GM18508 (cell line): ENCODE data around the gene HGFAC.

Experiments
- ATAC-seq: cut with Tn5 transposase; IDR thresholded peaks from one replicate; pipeline ENCODE4 v1.9.1; 2021; ENCODE audit warnings: moderate number of reproducible peaks; ENCODE audit not compliant: insufficient read depth, unreplicated experiment

HGFAC gene

DNA sequence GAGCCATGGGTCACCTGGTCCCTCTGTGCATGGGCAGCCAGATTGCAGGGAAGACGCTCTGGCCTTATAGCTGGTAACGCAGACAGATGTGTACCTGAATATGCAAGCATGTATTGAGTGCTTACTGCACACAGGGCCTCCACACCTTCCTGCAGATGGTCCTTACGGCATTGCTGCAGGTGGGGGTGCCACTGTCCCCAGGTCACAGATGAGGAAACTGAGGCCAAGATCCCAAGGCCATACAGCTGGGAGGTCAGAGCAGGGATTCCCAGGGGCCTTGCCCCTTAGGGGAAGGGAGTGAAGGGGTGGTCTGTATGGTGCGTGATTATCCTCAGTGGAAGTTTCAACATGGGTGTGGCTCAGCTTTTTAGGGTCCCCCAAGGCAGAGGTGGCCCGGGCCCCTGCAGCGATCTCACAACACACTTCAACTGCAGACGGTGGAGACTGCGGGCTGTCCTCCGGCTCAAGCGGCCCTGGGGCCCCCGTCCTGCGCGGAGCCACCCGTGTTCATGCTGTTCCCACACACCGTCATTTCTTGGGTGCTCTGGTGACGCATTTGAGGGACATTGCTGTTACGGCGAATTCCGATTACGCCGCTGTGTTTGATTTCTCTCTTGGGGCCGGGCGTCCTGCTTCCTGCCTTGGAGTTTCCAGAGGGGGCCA is 29.5 kb downstream of the HGFAC start:
- no peak for ATAC-seq

- ATAC-seq: no peak
Measured at GRCh38 chr4:3471886-3472285, 30.1 kb downstream of the HGFAC start.

DNA sequence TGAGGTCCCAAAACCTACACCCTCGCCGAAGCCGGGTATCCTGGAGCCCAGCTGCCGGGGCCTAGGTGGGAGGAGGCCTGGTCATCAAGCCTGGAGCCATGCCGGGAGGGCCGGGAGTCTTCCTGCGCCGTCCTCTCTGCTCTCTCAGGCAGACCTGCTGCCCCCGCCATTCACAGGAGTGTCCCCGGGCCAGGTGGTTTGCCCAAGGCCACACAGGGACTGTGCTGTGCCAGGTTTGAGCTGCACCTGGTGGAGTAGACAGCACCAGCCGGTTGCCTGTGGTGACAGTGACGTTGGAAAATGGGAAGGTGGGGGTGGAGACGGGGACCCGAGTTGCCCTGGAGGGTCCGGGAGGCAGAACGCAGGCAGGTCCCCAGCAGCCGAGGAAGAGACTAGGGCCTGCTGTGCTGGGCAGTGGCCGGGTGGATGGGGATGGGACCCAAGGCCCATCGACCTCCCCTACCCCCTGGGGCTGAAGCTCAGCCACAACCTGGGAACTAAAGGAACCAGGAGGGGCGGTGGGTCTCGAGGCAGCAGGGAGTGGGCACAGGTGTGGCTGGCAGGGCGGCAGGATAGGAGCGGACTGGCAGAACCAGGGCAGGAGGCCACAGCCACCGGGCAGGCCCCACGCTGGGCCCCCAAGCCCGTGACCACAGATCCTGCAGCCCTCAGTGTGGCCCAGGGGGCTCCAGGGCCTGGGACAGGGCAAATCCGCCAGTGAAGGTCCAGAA is 30.8 kb downstream of the HGFAC start:
- ATAC-seq: no peak

GRCh38 chr4:3473181-3473950 is 31.6 kb downstream of the HGFAC start:
- ATAC-seq: no peak

DNA sequence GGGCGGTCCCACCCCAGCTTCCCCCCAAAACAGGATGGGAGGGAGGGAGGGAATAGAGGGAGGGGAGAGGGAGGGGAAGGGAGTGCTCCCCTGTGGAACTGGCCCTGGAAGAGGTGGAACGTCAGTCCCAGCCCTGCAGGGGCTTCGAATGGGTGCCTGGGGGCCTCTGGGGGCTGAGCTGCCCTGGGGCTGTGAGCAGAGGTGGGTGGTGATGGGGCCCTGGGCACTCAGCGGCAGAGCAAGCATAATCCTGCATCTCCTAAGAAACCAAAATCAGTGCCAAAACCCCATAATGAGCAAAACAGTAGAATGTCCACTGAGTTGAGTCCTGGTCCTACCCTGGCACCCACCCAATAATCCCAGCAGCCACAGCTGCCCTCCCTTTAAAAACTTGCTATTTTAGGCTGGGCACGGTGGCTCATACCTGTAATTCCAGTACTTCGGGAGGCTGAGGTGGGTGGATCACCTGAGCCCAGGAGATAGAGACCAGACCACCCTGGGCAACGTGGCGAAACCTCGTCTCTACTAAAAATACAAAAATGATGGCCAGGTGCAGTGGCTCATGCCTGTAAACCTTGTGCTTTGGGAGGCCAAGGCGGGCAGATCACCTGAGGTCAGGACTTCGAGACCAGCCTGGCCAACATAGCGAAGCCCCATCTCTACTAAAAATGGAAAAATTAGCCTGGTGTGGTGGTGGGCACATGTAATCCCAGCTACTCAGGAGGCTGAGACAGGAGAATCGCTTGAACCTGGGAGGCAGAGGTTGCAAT is 32.4 kb downstream of the HGFAC start:
- ATAC-seq: no peak

DNA sequence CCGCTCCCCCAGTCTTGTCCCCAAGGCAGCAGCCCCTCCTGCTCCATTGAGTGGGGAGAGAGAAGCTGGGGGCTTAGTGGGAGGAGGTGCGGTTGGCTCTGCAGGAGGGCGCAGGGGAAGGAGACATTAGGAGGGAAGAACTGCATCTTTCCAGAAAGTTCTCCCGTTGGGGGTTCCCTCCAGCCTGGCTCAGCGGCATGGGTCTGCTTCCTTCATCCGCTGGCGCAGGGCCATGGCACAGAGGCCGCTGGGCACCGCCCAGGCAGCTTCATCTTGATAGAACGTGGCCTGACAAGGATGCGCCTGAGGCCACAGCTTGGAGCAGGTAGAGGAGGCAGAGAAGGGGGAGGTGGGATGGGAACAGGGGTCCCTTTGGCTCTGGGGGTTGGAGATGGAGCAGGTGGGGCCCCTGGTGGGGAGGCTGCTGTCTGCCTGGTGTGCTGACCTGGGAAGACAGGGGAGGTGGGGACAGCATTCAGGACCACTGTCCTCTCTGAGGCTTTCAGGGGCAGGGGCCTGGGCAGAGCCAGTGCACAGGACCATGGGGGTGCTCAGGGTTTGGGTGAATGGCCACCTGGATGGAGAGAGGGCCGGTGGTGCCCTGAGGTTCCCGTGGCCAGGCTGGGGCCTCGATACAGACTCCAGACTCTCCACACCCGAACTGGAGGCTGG is 33.4 kb downstream of the HGFAC start:
- no peak for ATAC-seq

DNA sequence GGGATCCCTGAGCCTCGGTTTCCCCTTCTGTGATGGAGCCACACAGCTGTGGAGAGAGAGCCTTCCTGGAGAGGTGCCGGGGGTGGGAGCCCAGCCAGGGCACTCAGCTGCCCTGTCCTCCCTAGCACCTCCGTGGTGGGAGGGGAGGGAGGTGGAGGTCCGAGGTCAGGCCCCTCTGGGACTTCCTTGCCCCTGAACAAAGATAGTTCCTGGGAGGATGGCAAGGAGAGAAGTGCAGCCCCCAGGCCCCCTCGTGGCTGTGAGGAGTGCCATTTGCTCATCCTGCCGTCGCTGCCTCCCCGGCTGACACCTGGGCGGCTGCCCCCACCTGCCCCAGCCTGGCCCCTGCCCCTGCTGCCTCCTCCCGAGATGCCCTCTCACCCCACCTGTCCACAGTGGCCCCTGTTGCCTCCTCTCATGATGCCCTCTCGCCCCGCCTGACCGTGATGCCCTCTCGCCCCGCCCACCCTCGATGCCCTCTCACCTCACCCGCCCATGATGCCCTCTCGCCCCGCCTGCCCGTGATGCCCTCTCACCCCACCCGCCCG is 34.0 kb downstream of the HGFAC start:
- no peak for ATAC-seq

DNA sequence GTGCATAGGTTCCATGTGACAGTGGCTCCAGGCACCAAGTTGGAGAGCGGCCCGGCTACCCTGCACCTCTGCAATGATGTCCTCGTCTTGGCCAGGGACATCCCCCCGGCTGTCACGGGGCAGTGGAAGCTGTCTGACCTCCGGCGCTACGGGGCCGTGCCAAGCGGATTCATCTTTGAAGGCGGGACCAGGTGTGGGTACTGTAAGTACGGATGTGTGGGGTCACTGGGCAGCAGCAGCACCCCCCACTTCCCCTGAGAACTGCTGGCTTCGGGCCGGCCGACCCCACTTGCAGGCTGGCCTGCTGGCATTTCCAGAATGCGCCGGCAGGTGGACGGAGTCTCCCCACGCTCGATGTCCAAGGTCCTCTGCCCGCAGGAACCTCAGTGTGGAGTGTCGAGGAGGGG is 34.6 kb downstream of the HGFAC start:
- no peak for ATAC-seq

DNA sequence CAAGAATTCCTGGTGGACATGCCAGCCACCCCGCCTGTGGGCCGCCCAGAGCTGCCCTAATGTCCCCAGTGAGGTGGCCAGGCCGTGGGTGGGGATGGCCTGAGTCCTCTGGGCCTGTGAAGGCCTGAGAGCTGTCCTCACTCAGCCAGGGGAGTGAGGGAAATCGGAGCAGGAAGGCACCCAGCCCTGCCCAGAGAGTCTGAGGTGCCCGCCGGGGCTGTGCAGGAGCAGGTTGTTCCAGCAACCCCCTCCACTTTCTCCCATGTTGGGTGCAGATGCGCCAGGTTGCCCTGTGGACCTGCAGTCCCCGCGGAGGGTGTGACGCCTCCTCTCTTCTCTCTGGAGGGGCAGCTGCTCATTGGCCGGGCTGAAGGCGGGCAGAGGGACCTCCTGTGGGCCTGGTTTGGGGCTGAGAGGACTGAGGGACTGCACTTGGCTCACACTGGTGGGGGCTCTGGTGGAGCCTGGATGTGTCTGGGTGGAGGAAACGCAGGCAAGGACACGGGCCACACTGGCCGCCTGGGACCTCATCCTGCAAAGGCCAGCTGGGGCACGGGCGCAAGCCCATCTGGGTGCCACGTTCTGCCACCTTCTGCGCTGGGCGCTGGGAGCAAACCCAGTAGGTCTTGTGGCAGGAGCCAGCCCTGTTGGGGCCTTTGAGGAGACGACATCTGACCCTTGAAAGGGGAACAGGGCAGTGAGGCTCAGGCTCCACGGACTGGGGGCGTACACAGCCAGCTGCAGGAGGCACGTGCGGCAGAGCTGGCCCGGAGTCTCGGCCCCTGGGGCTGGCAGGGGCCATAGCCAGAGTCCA is 35.4 kb downstream of the HGFAC start:
- no peak for ATAC-seq

DNA sequence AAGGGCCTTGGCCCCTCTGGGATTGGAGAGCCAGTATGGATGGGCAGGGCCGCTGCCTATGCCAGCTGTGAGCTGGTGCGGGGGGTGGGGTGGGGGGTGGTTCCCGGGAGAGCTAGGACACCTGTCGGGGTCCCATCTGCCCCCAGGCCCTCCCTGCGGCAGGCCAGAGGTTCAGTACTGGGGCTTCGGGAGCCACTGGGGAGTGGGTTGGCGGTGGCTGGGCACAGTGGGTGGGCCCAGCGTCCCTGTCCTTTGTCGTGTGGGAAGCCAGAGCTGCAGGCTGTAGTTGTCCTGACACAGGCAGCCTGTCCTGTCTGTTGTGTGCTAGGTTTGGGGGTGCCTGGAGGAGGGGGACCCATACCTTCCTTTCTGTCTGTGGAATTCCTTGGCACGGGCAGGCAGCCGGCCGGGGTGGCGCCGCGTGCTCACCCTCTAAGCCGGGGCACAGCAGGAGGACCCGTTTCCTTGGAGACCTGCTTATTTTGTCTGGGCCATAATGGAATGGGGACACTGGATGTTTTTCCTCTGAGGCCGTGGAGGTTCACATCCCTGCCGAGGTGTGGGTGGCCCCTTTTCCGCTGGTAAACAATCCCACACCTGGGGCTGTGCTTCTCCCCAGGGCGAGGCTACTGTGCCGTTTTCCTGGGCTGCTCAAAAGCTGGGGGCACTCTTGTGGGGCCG is 36.1 kb downstream of the HGFAC start:
- ATAC-seq: no peak

DNA sequence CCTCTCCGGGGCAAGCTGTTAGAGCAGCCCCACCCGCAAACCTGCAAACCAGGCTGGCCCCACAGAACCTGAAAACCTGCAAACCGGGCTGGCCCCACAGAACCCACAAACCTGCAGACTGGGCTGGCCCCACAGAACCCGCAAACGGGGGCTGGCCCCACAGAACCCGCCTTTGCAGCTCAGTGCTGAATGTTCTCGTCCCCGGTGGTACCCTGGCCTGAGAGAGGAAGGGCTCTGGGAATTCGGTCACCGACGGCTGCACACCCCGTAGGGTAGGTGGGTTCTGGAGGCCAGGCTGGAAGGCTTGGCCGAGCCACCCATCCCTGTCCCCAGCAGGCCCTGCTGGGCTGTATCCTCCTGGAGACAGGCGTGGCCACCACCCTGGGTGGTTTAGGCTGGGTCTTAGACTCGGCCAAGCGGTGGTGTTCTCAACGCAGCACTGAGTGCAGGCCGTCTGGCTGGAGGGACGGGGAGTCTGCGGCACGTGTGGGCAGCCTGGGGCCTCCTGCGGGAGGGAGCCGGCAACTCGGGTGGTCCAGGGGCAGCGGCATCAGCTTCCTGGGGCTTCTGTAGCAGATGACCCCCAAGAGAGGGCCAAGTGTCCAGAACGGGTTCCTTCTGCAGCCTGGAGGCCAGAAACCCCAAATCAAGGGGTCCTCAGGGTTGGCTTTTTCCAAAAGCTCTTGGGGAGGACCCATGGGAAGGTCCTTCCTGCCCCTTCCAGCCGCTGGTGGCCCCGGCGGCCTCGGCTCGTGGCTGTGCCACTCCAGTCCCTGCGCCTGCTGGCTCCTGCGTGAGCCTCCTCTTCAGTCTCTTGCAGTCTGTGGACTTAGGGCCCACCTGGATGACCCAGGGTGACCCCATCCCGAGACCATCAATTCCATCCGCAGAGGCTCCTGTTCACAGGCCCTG is 36.9 kb downstream of the HGFAC start:
- no peak for ATAC-seq

DNA sequence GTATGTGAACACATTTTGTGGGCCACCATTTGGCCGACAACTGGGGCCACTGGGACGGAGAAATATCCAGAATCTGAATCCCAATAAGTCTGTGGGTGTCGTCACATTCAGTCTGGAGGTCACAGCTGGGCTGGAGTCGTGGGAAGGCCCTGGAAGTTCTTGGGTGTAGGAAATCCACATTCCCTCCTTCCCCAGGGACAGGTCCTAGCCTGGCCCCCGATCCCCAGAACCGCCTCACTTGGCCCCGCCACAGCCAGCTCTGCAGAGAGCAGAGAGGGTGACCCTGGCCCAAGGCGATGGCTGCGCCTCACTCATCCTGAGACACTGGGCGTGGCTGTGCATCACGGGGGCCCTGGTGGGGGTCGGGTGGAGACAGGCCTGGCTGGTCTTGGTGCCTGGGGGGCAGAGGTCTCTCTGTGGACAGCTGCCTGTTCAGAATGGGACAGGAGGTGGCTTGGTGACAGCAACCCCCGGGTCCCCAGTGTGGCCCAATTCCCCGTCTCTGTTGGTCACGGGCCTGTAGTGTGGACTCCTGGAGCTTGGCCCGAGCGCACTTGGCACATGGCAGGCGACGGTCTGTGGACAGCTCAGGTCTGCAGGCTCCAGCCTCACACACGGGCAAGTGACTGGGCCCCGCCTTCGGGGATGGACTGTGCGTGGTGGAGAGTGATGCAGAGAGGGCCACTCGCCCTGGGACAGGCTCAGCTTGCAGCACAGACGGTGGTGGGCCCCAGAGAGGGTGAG is 37.8 kb downstream of the HGFAC start:
- ATAC-seq: no peak

GRCh38 chr4:3480528-3481112 is 38.9 kb downstream of the HGFAC start:
- no peak for ATAC-seq

DNA sequence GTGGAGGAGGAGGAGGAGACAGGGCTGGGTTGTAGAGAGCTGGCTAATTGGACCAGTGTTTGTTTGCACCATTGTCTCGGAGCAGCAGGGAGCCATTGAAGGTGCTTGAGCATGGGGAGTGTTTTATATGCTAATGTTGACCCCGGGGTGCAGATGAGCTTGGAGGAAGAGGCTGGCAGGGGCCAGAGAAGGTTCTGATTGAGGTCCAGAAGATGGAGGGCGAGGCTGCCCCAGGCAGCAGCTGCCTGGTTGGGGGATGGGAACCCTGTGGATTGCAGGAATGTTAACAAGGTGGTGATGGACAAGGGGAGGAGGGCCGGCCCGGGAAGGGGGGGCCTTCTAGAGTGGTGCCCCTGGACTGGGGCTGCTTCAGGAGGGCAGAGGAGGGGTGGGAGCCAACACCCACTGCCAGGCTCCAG is 39.4 kb downstream of the HGFAC start:
- no peak for ATAC-seq

GRCh38 chr4:3481783-3482393 is 40.1 kb downstream of the HGFAC start:
- ATAC-seq: no peak

DNA sequence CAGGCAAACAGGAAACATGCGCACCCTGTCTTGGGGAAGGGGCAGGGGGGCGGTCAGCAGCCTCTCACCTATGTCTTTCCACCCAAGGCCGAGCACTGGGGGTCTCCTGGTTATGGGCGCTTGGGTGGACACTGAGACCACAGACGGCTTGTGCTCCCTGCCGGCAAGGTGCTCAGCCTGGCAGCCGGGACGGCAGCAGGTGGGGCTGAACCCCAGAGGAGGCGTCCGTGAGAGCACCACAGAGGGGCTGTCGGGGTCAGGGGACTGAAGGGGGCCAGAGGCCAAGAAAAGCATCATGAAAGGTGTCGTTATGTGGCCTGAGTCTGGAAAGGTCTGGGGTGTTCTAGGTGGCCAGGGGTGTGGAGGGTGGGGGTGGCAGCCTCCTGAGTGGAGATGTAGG is 40.9 kb downstream of the HGFAC start:
- ATAC-seq: no peak
